Lower leg skin (tissue), 4 donors: Measurements from ENCODE around the gene TMEM135. TPM values are rescaled to one million over a fixed set of nuclear protein-coding genes. Genes with fewer than 3 reads are reported as not detected.
"Not testable (repeated sequence)": the region's sequence is repeated elsewhere in the genome, so short reads cannot be mapped to it uniquely, and the experiment has no call there.

Experiments used
- DNase-seq, 2 donors: peaks; one replicate each; pipeline ENCODE4 v3.0.0-alpha.2; 2019; ENCODE audit warnings: low spot score in 2 of 2
- H3K4me3 ChIP-seq: fragments of 200-600 bp; sonication (generic); 2 replicates; pipeline ENCODE4 v1.5.1; 2017; ENCODE audit warnings: mild to moderate bottlenecking, low read depth; ENCODE audit not compliant: poor library complexity, severe bottlenecking
- CTCF ChIP-seq, 3 donors: fragments of 450-650 bp; IDR thresholded peaks; one replicate each; pipeline ENCODE4 v1.5.1; 2016; ENCODE audit warnings: antibody characterized with exemption in 3 of 3, mild to moderate bottlenecking in 3 of 3, moderate library complexity in 2 of 3
- POLR2A ChIP-seq, 2 donors: fragments of 450-650 bp; IDR thresholded peaks; one replicate each; pipeline ENCODE4 v1.6.1; 2016 to 2017; ENCODE audit warnings: antibody characterized with exemption in 2 of 2, mild to moderate bottlenecking in 1 of 2, moderate library complexity in 1 of 2
- WGBS, 2 donors: methylation state at CpG; one replicate each; pipeline ENCODE4 v1.1.5; 2018; 5-methylcytosine and 5-hydroxymethylcytosine counted together
- intact Hi-C: fragments of 100-400 bp; cut with DNase I; formaldehyde crosslinking; loops from one replicate; pipeline ENCODE4 v1.15.0; 2023; ENCODE audit warnings: low total_unique reads
- total RNA-seq, 4 donors: library from RNA; depleted of rRNA; stranded (reverse); fragments of >200 nt; gene quantifications; one replicate each; pipeline ENCODE4 v1.1.0, GENCODE V29; 2016

Gene TMEM135
- total RNA-seq, 4 donors from 2014 or later: 6.2 to 14.2 (median 10.3) TPM

- DNase-seq: no peak
- 75 to 85% methylated on average over 3 of the region's 3 CpGs for WGBS, 2 donors
- no peak overlapping the region for H3K4me3 ChIP-seq
- intact Hi-C loops: no loop called here
- no peak for TF ChIP-seq CTCF (IDR thresholded peaks at IDR 0.05)
- TF ChIP-seq POLR2A (IDR thresholded peaks at IDR 0.05): no peak
Measured at GRCh38 chr11:87022738-87023137, 15.0 kb upstream of the TMEM135 start.

DNA sequence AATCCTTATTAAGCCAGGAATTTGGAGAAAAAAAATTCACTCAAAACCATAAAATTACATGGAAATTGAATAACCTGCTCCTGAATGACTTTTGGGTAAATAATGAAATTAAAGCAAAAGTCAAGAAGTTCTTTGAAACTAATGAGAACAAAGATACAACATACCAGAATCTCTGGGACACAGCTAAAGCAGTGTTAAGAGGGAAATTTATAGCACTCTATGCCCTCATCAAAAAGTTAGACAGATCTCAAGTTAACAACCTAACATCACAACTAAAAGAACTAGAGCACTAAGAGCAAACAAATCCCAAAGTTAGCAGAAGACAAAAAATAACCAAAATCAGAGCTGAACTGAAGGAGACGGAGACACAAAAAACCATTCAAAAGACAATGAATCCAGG is 11.3 kb upstream of the TMEM135 start:
- DNase-seq, intact Hi-C loops, H3K4me3 ChIP-seq: not testable (repeated sequence)
- 89 to 97% methylated on average over 1 of the region's 1 CpG for WGBS, 2 donors

DNA sequence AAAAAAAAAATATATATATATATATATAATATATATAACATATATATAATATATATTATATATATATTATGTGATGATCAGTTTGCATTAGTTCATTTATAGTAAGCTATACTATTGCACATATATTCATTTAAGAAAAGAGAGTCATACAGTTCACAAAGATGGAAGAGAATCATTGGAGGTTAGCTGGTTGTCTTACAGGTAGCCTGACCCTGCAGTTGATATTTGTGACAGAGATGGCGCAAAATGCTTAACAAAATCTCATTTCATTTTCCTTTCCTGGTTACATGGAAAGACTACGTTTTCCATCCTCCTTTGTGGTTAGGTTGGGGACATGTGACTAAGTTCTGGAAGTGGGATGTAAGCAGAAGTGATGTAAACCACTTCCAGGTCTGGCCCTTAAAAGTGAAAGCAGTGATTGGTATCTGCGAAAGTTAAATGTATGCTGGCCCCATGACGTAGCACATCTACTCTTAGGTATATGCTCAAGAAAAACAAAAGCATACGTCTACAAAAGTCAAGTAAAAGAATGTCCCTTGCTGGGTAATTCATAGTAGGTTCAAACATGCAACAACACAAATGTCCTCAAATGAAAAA is 7.2 kb upstream of the TMEM135 start:
- TF ChIP-seq POLR2A (IDR thresholded peaks at IDR 0.05) (no peak), CTCF (IDR thresholded peaks at IDR 0.05) (no peak)
- intact Hi-C loops: no loop called here
- H3K4me3 ChIP-seq: no peak overlapping the region
- DNase-seq: no peak
- WGBS, 2 donors: 82 to 85% methylated on average over 5 of the region's 5 CpGs

DNA sequence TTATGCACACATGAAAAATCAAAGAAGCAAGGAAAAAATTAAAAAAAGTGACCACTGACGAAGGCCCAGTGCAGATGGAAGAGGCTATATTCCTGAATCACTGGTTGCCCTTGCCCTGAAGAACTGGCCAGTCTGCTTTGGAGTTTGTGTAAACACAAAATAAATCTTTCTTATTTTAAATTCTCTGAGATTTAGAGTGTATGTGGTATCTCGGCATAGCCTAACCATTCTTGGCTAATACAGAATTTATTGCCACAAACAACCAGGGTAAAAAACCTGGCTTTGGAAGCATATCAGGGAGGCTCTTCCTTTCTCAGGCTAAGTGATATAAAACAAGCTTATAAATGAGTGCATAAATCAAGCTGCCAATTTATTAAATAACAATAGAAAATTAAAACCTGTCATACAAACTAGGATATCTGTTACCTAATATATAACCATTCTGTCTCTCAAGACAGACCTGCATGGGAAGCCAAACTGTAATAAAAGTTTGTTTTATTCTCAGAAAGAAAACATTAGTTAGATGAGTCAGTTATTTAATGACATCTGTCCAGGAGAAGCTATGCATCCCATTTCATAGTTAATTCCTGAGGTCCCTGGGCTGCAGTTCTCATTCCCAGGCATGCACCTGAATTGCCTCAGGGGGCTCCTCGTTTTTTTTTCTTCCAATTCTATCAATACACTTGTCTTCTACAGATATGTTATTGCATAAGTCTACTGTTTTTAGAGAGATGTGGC is 6.1 kb upstream of the TMEM135 start:
- TF ChIP-seq CTCF (IDR thresholded peaks at IDR 0.05) (no peak), POLR2A (IDR thresholded peaks at IDR 0.05) (no peak)
- intact Hi-C loops: no loop called here
- no peak for DNase-seq
- no peak overlapping the region for H3K4me3 ChIP-seq
- 61 to 64% methylated on average over 3 of the region's 3 CpGs for WGBS, 2 donors

DNA sequence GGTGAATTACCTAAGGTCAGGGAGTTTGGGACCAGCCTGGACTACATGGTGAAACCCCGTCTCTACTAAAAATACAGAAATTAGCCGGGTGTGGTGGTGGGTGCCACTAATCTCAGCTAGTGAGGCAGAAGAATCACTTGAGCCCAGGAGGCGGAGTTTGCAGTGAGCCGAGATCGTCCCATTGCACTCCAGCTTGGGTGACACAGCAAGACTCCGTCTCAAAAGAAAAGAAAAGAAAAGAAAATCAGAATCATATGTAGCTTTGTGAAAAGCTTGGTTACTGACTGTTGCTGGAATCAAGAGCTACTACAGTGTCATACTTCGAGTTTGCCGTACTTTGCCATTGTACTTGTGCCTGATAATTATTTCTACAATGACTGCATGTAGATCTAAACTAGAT is 4.2 kb upstream of the TMEM135 start:
- WGBS, 2 donors: 61 to 67% methylated on average over 8 of the region's 8 CpGs
- no peak overlapping the region for H3K4me3 ChIP-seq
- no peak for DNase-seq
- no peak for TF ChIP-seq CTCF (IDR thresholded peaks at IDR 0.05)
- TF ChIP-seq POLR2A (IDR thresholded peaks at IDR 0.05): no peak
- intact Hi-C loops: no loop called here

- WGBS, 2 donors: 67 to 74% methylated on average over 12 of the region's 12 CpGs
- TF ChIP-seq POLR2A (IDR thresholded peaks at IDR 0.05) (no peak), CTCF (IDR thresholded peaks at IDR 0.05) (no peak)
- intact Hi-C loops: no loop called here
- H3K4me3 ChIP-seq: no peak overlapping the region
- DNase-seq: no peak
Measured at GRCh38 chr11:87035976-87036583, 1.7 kb upstream of the TMEM135 start.
